Astrocyte of the spinal cord (primary cell): ENCODE measurements around the gene ZNF311.

Experiments
- DNase-seq: peaks from one replicate; pipeline ENCODE4 v3.0.0; 2011; ENCODE audit warnings: low read depth, low spot score
- H3K4me3 ChIP-seq: 2 replicates; pipeline ENCODE4 v1.5.1; 2011; ENCODE audit warnings: low read depth, mild to moderate bottlenecking, low read length, moderate library complexity
- CTCF ChIP-seq: IDR thresholded peaks from 2 replicates; pipeline ENCODE4 v1.5.1; 2012; ENCODE audit warnings: low read depth, mild to moderate bottlenecking, low read length, inconsistent platforms
- in situ Hi-C: cut with HindIII; loops from 2 replicates; pipeline ENCODE4 v1.10.0; 2017; ENCODE audit warnings: low sequenced_read_pairs

ZNF311 gene

GRCh38 chr6:28983838-28984237 is 21.3 kb downstream of the ZNF311 start:
- in situ Hi-C loops = no loop called here
- DNase-seq = no peak
- H3K4me3 ChIP-seq = no peak overlapping the region
- TF ChIP-seq CTCF = no peak

DNA sequence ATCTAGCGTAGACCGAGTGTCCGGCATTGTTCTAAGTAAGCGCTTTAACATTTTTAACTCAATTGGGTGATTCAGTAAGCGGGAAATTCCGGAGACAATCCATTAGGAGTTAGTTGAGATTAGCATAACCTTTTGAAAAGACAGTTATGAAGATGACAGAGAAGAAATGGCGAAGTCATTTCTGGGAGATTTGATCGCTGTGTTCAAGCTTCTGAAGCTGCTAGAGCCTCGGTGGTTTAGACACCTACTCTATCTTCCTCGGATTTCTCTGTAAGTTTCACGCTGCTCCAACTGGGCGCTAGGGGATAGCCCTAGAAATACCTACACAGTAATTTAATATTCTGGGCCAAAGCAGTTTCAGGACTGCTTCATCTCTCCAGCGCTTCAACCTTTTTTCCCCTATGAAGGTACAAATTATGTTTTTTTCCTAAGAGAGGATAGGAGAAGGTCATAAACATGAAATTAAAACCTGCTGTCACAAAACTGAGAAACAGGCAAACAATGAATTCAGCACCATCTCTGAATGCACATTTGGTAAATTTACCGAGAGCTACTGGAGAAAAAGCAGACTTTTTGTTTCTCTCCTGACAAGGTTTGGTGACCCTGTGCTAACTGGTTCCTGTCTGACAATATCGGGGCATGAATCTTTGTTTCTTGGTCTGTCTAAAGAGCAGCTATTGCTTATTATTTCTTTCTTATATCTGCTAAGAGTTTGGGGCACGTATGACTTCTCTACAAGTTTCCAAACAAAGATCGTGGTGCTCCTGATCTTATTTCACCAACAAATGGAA is 22.4 kb downstream of the ZNF311 start:
- DNase-seq = peak; percentile 79
- in situ Hi-C loops = no loop called here
- TF ChIP-seq CTCF = peak; percentile 29
- peak overlapping the region; percentile 83 for H3K4me3 ChIP-seq

- no peak for TF ChIP-seq CTCF
- H3K4me3 ChIP-seq = peak overlapping the region; percentile 83
- in situ Hi-C loops = no loop called here
- peak; percentile 92 for DNase-seq
These were observed 23.2 kb downstream of the ZNF311 start for GRCh38 chr6:28981833-28982475.

- H3K4me3 ChIP-seq = peak overlapping the region; percentile 83
- no peak for TF ChIP-seq CTCF
- peak; percentile 84 for DNase-seq
- in situ Hi-C loops = no loop called here
These were observed 23.7 kb downstream of the ZNF311 start for GRCh38 chr6:28981431-28981832.

DNA sequence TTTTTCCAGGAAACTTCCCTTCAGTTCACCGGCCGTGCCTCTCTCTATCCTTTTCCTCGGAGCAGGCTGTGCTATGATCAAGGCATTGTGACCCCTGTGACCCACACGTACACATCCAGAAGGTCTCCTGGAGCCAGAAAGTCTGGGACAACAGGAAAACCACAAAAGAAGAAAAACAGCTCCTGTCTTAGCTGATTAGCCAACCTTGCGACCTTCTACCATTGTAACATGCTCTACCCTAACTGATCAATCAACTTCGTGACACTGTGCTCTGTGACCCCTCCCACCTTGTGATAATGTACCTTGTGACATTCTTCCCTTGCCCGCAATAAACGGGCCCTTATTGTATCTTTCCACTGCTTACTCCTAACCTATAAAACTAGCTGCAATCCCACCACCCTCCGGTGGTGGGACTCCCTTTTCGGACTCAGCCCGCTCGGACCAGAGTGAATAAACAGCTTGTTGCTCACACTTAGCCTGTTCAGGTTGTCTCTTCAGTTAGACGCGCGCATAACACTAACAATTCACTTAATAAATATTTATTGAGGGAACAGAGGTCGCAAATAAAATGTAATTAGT is 24.2 kb downstream of the ZNF311 start:
- H3K4me3 ChIP-seq = peak overlapping the region; percentile 83
- peak; percentile 89 for DNase-seq
- TF ChIP-seq CTCF = peak; percentile 53
- in situ Hi-C loops = no loop called here

GRCh38 chr6:28980137-28980851 is 24.8 kb downstream of the ZNF311 start:
- H3K4me3 ChIP-seq = peak overlapping the region; percentile 83
- in situ Hi-C loops = no loop called here
- no peak for TF ChIP-seq CTCF
- DNase-seq = no peak
